Fibroblast of villous mesenchyme (primary cell): Measurements from ENCODE around the gene ASS1. TPM values are rescaled to one million over a fixed set of nuclear protein-coding genes. Genes with fewer than 3 reads are reported as not detected.

ENCODE experiments used
- DNase-seq: peaks from one replicate; pipeline ENCODE4 v3.0.0-alpha.2; 2010; ENCODE audit warnings: low read depth
- H3K4me3 ChIP-seq: 2 replicates; pipeline ENCODE4 v1.5.1; 2011; ENCODE audit warnings: low read depth, mild to moderate bottlenecking, low read length
- total RNA-seq: library from RNA; depleted of rRNA; stranded (reverse); fragments of >200 nt; gene quantifications from 2 replicates; pipeline ENCODE4 v1.2.3, GENCODE V29; 2012
- TF ChIP-seq, protein P1 (sequence below): IDR thresholded peaks from 2 replicates; pipeline ENCODE4 v1.5.1; 2012; ENCODE audit warnings: low read depth, mild to moderate bottlenecking, low read length; ENCODE audit not compliant: insufficient read depth

Gene ASS1
- total RNA-seq, 1 donor: 230 TPM

DNA sequence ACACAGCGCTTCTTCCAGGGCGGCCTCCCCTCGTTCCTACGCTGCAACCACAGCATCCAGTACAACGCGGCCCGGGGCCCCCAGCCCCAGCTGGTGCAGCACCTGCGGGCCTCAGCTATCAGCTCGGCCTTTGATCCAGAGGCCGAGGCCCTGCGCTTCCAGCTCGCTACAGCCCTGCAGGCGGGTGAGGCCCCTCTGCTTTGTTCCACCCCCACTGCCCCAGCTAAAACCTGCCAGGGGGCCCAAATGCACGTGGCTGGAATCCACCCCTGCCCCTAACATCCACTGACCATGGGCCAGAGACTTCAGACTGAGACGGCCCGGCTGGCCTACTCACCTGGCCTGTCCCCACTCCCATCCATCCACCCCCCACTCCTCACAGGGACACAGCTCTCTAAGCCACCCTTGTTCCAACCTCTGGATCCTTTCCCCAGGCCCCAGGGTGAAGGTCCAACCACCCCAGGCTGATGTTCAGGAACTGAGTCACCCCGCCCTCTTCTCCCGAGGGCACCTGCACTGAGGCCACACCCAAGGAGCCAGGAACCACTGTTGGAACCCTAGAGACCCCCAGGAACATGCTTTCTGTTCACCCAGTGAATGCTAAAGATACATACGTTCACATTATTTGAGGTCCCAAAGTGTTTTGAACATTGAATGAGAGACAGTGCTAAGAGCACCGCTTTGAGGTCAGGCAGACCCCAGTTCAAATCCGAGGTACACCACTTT lies 18.9 kb upstream of the ASS1 start:
- H3K4me3 ChIP-seq: no peak overlapping the region
- TF ChIP-seq, protein P1, sequence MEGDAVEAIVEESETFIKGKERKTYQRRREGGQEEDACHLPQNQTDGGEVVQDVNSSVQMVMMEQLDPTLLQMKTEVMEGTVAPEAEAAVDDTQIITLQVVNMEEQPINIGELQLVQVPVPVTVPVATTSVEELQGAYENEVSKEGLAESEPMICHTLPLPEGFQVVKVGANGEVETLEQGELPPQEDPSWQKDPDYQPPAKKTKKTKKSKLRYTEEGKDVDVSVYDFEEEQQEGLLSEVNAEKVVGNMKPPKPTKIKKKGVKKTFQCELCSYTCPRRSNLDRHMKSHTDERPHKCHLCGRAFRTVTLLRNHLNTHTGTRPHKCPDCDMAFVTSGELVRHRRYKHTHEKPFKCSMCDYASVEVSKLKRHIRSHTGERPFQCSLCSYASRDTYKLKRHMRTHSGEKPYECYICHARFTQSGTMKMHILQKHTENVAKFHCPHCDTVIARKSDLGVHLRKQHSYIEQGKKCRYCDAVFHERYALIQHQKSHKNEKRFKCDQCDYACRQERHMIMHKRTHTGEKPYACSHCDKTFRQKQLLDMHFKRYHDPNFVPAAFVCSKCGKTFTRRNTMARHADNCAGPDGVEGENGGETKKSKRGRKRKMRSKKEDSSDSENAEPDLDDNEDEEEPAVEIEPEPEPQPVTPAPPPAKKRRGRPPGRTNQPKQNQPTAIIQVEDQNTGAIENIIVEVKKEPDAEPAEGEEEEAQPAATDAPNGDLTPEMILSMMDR: no peak
- DNase-seq: no peak

DNA sequence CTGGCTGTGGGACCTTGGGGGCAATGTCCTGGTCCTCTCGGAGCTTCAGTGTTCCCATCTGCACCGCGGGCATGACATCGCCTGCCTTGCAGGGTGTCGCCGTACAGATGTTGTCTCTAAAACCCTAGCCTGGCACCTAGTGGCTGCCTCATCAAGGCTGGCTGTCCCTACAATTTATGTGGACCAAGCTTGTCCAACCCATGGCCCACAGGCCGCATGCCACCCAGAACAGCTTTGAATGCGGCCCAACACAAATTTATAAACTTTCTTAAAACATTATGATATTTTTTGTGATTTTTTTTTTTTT lies 18.3 kb upstream of the ASS1 start:
- TF ChIP-seq, protein P1: no peak
- DNase-seq: no peak
- no peak overlapping the region for H3K4me3 ChIP-seq

DNA sequence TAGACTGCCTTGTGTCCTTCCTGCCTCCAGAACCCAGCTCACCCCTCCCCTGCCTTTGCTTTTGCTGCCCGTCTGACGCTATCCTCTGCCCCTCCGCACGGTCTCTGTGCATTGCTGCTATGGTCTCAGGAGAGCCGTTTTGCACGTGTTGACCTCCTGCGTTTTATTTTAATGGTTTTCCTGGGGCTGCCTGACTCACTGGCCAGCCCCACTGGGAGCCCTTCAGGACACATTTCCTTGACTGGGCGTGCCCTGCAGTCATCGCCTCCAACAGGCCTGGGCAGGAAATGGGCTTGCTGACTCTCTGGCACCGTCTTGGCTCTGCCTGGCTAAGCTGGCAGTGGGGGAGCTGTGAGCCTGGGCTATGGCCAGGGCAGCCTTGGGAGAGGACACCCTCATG lies 17.9 kb upstream of the ASS1 start:
- TF ChIP-seq, protein P1: no peak
- DNase-seq: peak; percentile 64
- no peak overlapping the region for H3K4me3 ChIP-seq

DNA sequence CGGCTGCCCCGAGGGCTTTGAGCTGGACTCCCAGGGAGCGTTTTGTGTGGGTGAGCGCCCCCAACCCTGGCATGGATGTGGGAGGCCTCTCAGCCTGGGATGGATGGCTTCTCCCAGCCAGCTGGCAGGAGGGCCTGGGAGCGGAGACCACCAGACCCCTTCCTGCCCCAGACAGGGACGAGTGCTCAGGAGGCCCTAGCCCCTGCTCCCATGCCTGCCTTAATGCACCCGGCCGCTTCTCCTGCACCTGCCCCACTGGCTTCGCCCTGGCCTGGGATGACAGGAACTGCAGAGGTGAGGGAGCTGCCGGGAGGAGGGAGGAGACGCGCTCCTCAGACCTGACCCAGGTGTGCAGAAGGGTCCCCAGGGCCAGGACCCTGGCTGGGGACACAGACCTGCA lies 17.4 kb upstream of the ASS1 start:
- DNase-seq: no peak
- H3K4me3 ChIP-seq: no peak overlapping the region
- TF ChIP-seq, protein P1: no peak

DNA sequence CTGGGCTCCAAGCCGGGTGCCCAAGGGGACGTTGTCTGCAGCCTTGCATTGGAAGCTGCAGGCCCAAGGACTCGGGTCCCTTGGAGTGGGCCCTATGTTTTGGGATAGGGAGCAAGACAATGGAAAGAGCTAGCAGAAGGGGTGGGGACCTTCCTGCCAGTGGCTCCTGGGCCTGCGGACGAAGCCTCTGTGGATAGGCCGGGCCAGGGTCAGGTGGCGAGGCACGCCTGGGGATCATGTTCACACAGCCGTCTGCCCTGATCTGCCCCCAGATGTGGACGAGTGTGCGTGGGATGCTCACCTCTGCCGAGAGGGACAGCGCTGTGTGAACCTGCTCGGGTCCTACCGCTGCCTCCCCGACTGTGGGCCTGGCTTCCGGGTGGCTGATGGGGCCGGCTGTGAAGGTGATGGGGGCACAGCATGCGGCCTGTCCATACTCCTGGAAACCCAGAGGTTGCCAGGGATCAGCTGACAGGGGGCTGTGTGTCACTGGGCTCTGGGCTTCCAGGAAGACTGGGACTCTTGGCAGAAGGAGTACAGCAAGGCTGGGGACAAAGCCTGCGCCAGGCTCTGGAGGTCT lies 16.6 kb upstream of the ASS1 start:
- H3K4me3 ChIP-seq: no peak overlapping the region
- no peak for DNase-seq
- TF ChIP-seq, protein P1: no peak

DNA sequence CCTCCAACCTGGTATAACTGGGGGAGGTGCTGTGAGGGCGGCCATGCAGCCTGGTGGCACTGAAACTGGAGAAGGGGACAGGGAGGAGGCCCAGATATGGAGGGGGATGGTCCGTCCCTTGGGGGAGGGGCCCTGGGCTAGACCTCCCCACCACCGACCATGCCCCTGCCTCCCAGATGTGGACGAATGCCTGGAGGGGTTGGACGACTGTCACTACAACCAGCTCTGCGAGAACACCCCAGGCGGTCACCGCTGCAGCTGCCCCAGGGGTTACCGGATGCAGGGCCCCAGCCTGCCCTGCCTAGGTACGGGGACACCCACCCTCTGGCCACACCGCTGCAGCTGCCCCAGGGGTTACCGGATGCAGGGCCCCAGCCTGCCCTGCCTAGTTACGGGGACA lies 15.4 kb upstream of the ASS1 start:
- TF ChIP-seq, protein P1: no peak

DNA sequence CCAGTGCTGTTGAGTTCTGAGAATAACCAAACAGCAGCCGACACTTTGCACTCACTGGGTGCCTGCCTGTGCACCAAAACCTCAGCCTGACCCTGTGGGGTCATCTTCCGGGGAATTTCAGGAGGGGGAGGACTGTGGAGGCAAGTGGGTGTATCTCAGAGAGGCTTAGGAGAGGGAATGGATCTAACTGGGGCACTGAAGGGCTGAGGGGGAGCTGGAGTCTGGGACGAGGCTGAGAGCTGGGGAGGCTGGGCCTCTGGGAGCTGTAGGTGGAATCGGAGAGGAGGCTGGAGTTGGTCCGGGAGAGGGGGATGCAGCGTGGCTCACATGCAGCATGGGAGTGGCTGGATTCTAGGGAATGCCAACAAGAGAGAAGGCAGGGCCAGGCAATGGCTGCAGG lies 14.9 kb upstream of the ASS1 start:
- DNase-seq: no peak
- H3K4me3 ChIP-seq: no peak overlapping the region
- TF ChIP-seq, protein P1: no peak

More for the DNA sequence above, 15.4 kb upstream of the ASS1 start:
- DNase-seq: no peak
- no peak overlapping the region for H3K4me3 ChIP-seq
